ENCODE data around the gene MMRN2.
A peak's percentile ranks its signal among the peaks of the same experiment; 100 is the strongest.
"Not testable (repeated sequence)": the region's sequence is repeated elsewhere in the genome, so short reads cannot be mapped to it uniquely, and the experiment has no call there.

MMRN2 gene

GRCh38 chr10:86988520-86988919, 31.1 kb upstream of the MMRN2 start:
- ChIA-PET POLR2A (interaction anchor here (0.8 kb wide), 1 partner anchor 34 kb away, joined by 3 read pairs; no protein-coding TSS in a partner anchor), CTCF (interaction anchor here (1.8 kb wide), 1 partner anchor 22 kb away, joined by 6 read pairs; no protein-coding TSS in a partner anchor)
- no peak for DNase-seq (ENCODE audit: extremely low spot score)

GRCh38 chr10:86984498-86984897, 27.1 kb upstream of the MMRN2 start:
- CTCF ChIA-PET: interaction anchor here (0.7 kb wide), 1 partner anchor 18 kb away, joined by 3 read pairs; no protein-coding TSS in a partner anchor
- POLR2A ChIA-PET; DNase-seq (ENCODE audit: extremely low spot score): not testable (repeated sequence)

More at GRCh38 chr10:86988520-86988919, 31.1 kb upstream of the MMRN2 start:
- no peak for TF ChIP-seq HDGF (IDR thresholded peaks at IDR 0.05; ENCODE audit: borderline replicate concordance)
- no peak for TF ChIP-seq NFRKB (IDR thresholded peaks at IDR 0.05)
- TF ChIP-seq SP1 (IDR thresholded peaks at IDR 0.05): no peak

- ChIA-PET POLR2A (no interaction called here), CTCF (no interaction called here)
Observed at GRCh38 chr10:86981716-86982115, 24.3 kb upstream of the MMRN2 start.

GRCh38 chr10:86981020-86981419, 23.6 kb upstream of the MMRN2 start:
- POLR2A ChIA-PET, CTCF ChIA-PET: not testable (repeated sequence)
- peak; percentile 59 for TF ChIP-seq L3MBTL2 (conservative IDR thresholded peaks at IDR 0.05)
- DNase-seq (ENCODE audit: extremely low spot score): peak; percentile 4

More at GRCh38 chr10:86981716-86982115, 24.3 kb upstream of the MMRN2 start:
- TF ChIP-seq L3MBTL2 (conservative IDR thresholded peaks at IDR 0.05) (no peak), FOXM1 (IDR thresholded peaks at IDR 0.05; ENCODE audit: borderline replicate concordance) (no peak), BHLHE40 (IDR thresholded peaks at IDR 0.05; ENCODE audit: borderline replicate concordance) (no peak), SP1 (IDR thresholded peaks at IDR 0.05) (no peak), ELF4 (IDR thresholded peaks at IDR 0.05) (no peak), PKNOX1 (IDR thresholded peaks at IDR 0.05) (no peak), LEF1 (IDR thresholded peaks at IDR 0.05; ENCODE audit: borderline replicate concordance) (no peak), CTBP1 (IDR thresholded peaks at IDR 0.05; ENCODE audit: borderline replicate concordance) (no peak), ARNT (IDR thresholded peaks at IDR 0.05) (no peak), NFRKB (IDR thresholded peaks at IDR 0.05) (no peak), TARDBP (IDR thresholded peaks at IDR 0.05) (no peak), HDGF (IDR thresholded peaks at IDR 0.05; ENCODE audit: borderline replicate concordance) (no peak)
- no peak for DNase-seq (ENCODE audit: extremely low spot score)

GRCh38 chr10:86979977-86980448, 22.6 kb upstream of the MMRN2 start:
- CTCF ChIA-PET: interaction anchor here (1.3 kb wide), 1 partner anchor 113 kb away, joined by 3 read pairs; no protein-coding TSS in a partner anchor
- POLR2A ChIA-PET: no interaction called here

GRCh38 chr10:86979296-86979818, 21.9 kb upstream of the MMRN2 start:
- TF ChIP-seq TARDBP (IDR thresholded peaks at IDR 0.05) (no peak), ARNT (IDR thresholded peaks at IDR 0.05) (no peak), BHLHE40 (IDR thresholded peaks at IDR 0.05; ENCODE audit: borderline replicate concordance) (no peak), FOXK2 (IDR thresholded peaks at IDR 0.05) (no peak), HDGF (IDR thresholded peaks at IDR 0.05; ENCODE audit: borderline replicate concordance) (no peak), ZNF384 (IDR thresholded peaks at IDR 0.05) (no peak)
- POLR2A ChIA-PET: no interaction called here
- DNase-seq (ENCODE audit: extremely low spot score): no peak
- CTCF ChIA-PET: interaction anchor here (0.6 to 1.3 kb wide), 2 partner anchors 13 to 114 kb away, joined by 3 read pairs; no protein-coding TSS in a partner anchor

More at GRCh38 chr10:86979977-86980448, 22.6 kb upstream of the MMRN2 start:
- DNase-seq (ENCODE audit: extremely low spot score): no peak
- TF ChIP-seq SUZ12 (IDR thresholded peaks at IDR 0.05) (no peak), BHLHE40 (IDR thresholded peaks at IDR 0.05; ENCODE audit: borderline replicate concordance) (no peak), ARNT (IDR thresholded peaks at IDR 0.05) (no peak), SP1 (IDR thresholded peaks at IDR 0.05) (no peak), CTBP1 (IDR thresholded peaks at IDR 0.05; ENCODE audit: borderline replicate concordance) (no peak), PKNOX1 (IDR thresholded peaks at IDR 0.05) (no peak), ELF4 (IDR thresholded peaks at IDR 0.05) (no peak), HDGF (IDR thresholded peaks at IDR 0.05; ENCODE audit: borderline replicate concordance) (no peak), LEF1 (IDR thresholded peaks at IDR 0.05; ENCODE audit: borderline replicate concordance) (no peak), NFRKB (IDR thresholded peaks at IDR 0.05) (no peak), ZNF384 (IDR thresholded peaks at IDR 0.05) (no peak), FOXA1 (IDR thresholded peaks at IDR 0.05) (no peak), FOXM1 (IDR thresholded peaks at IDR 0.05; ENCODE audit: borderline replicate concordance) (no peak), L3MBTL2 (conservative IDR thresholded peaks at IDR 0.05) (no peak), TARDBP (IDR thresholded peaks at IDR 0.05) (no peak), FOXK2 (IDR thresholded peaks at IDR 0.05) (no peak)

- POLR2A ChIA-PET; CTCF ChIA-PET; DNase-seq (ENCODE audit: extremely low spot score): not testable (repeated sequence)
Observed at GRCh38 chr10:86978457-86978856, 21.0 kb upstream of the MMRN2 start.
